ENCODE results near the gene NLRC5.

The NLRC5 gene

DNA sequence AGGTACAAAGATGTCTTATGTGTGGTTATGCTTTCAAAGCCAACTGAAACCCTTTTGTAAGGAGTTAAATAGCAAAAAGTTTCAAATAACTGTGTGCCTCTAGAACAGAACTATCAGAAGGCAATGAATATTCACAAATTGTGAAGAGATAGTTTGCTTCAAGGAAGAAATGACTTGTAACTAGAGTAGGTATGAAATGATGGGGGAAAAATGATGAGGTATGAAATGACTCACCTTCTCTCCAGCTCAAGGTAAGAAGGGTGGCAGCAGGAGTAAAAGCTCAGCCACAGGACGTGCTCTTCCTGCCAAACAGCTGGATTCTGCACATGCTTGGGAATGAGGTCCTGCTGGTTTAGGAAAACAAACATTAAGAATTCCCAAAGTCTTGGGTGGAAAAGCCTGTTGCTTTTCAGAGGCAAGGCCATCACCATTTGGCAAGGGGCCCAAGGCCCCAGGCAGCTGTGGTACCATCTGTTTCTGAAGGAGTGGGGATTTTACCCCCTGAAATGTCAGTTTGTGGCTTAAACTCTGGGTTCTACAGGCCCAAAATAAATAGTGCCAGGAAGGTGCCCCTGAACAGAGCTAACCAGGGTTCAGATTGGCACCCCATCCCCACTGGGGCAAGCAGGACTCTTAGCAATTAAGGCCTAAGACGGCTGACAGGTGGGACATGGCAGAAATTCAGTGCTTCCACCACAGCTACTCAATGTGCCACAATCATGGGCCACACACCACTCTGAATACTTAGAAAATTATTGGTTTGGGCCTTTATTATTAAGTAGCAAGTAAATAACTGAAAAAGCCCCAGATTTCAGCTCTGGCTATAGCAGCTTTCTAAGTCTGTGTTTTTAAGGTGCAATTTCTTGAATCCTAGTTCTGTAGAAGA is 44.2 kb upstream of the NLRC5 start:
- no peak overlapping the region for H3K27ac ChIP-seq
- H3K4me3 ChIP-seq (ENCODE audit: low read depth, low read length), result no peak overlapping the region
- no peak for DNase-seq
- TF ChIP-seq, protein P1, sequence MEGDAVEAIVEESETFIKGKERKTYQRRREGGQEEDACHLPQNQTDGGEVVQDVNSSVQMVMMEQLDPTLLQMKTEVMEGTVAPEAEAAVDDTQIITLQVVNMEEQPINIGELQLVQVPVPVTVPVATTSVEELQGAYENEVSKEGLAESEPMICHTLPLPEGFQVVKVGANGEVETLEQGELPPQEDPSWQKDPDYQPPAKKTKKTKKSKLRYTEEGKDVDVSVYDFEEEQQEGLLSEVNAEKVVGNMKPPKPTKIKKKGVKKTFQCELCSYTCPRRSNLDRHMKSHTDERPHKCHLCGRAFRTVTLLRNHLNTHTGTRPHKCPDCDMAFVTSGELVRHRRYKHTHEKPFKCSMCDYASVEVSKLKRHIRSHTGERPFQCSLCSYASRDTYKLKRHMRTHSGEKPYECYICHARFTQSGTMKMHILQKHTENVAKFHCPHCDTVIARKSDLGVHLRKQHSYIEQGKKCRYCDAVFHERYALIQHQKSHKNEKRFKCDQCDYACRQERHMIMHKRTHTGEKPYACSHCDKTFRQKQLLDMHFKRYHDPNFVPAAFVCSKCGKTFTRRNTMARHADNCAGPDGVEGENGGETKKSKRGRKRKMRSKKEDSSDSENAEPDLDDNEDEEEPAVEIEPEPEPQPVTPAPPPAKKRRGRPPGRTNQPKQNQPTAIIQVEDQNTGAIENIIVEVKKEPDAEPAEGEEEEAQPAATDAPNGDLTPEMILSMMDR (IDR thresholded peaks at IDR 0.05; ENCODE audit: low read depth, low read length), result no peak
- H3K9me3 ChIP-seq (ENCODE audit: severe bottlenecking), result no peaks in the 10 kb centered on the region
- peaks cover 53% of the 10 kb centered on the region for H3K36me3 ChIP-seq
- H3K27me3 ChIP-seq (ENCODE audit: insufficient read depth, low read depth, severe bottlenecking), result no peaks in the 10 kb centered on the region

DNA sequence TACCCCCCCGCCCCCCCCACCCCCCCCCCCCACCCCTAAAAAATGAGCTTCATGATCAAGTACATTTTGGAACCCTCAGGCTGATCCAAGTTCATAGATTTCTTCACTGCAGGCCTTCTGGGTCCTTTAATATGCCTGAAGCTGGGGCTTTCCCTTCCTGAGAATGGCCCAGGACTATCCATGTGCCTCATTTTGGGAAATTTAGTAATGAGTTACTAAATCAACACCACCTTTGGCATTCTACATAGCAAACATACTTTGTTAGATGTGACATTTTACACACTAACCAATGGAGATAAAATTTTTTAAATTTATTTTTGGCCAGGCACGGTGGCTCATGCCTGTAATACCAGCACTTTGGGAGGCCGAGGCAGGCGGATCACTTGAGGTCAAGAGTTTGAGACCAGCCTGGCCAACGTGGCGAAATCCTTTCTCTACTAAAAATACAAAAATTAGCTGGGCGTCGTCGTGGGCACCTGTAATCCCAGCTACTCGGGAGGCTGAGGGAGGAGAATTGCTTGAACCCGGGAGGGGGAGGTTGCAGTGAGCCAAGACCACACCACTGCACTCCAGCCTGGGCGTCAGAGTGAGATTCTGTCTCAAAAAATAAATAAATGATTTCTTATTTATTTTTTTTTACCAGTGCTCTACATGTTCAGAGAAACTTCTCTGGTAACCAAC is 43.4 kb upstream of the NLRC5 start:
- TF ChIP-seq, protein P1 (IDR thresholded peaks at IDR 0.05; ENCODE audit: low read depth, low read length), result no peak
- no peaks in the 10 kb centered on the region for H3K27me3 ChIP-seq (ENCODE audit: insufficient read depth, low read depth, severe bottlenecking)
- H3K36me3 ChIP-seq, result peaks cover 45% of the 10 kb centered on the region
- no peak overlapping the region for H3K4me3 ChIP-seq (ENCODE audit: low read depth, low read length)
- H3K27ac ChIP-seq, result no peak overlapping the region
- H3K9me3 ChIP-seq (ENCODE audit: severe bottlenecking), result no peaks in the 10 kb centered on the region
- DNase-seq, result no peak

DNA sequence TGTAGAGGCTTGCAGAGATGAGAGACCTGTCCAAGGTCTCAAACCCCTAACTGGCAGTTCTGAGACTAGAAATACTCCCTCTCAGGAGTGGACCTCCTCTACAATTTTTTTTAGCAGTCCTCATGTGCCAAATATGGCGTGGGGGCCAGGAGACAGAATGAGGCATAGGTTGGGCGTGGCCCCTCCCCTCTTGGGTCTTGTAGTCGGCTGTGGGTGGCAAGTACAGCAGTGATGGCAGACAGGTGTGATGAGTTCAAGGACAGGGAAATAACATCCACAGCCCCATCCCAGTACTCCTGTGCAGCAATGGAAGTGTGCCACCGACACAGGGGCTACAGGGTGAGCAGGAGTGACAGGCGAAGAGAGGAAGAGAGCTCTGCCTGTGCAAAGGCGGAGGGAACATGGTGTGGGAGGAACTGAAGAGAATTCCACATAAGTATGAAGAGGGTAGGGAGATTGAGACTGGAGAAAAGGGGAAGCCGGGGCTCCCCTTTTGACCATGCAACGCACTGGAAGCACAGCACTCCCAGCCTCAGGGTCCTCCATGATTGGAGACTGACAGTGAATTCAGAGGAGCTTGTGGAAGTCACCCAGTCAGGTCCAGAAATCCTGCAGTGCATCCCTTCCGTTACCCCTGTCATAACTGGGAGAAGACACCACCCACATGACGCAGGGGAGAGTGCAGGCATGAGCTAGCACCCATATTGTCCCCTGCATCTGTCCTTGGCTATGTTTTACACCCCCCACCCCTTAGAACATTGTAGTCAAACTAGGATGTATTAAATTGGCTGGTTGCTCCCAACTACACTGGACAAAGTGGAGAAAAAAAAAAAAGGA is 42.4 kb upstream of the NLRC5 start:
- Histone ChIP-seq H3K9me3 (ENCODE audit: severe bottlenecking) (no peaks in the 10 kb centered on the region), H3K4me3 (ENCODE audit: low read depth, low read length) (no peak overlapping the region), H3K27me3 (ENCODE audit: insufficient read depth, low read depth, severe bottlenecking) (no peaks in the 10 kb centered on the region), H3K27ac (no peak overlapping the region), H3K36me3 (peaks cover 35% of the 10 kb centered on the region)
- TF ChIP-seq, protein P1 (IDR thresholded peaks at IDR 0.05; ENCODE audit: low read depth, low read length), result no peak
- DNase-seq, result no peak

DNA sequence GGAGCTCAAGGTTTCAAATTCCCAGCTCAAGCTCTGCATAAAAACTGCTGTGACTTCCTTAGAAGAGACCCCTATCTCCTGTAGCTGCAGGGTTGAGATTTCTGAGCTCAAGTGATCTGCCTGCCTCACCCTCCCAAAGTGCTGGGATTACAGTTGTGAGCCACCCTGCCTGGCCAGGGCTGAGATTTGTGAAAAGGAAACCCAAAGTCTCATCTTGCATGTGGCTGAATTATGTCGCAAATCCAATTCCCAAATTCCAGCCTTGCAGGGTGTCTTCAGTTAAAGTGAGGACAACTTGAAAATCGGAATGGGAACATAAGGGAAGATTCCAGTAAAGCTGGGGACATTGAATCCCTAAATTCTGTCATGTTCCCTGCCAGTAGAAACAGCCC is 41.8 kb upstream of the NLRC5 start:
- no peak for DNase-seq
- Histone ChIP-seq H3K27me3 (ENCODE audit: insufficient read depth, low read depth, severe bottlenecking) (no peaks in the 10 kb centered on the region), H3K36me3 (peaks cover 29% of the 10 kb centered on the region), H3K9me3 (ENCODE audit: severe bottlenecking) (no peaks in the 10 kb centered on the region), H3K4me3 (ENCODE audit: low read depth, low read length) (no peak overlapping the region), H3K27ac (no peak overlapping the region)
- TF ChIP-seq, protein P1 (IDR thresholded peaks at IDR 0.05; ENCODE audit: low read depth, low read length), result no peak

DNA sequence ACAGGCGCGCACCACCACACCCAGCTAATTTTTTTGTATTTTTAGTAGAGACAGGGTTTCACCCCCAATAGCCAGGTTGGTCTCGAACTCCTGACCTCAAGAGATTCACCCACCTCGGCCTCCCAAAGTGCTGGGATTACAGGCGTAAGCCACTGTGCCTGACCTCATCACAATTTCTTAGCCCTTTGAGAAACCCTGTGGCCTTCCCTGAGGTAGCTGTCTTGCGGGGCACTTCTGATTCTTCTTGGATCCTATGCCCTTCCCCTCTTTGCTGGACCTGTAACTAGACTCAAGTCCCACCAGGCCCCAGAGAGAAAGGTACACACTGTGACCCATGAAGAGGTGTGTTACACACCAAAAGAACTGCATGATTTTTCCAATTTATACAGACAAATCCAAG is 41.1 kb upstream of the NLRC5 start:
- DNase-seq, result no peak
- H3K9me3 ChIP-seq (ENCODE audit: severe bottlenecking), result no peaks in the 10 kb centered on the region
- no peaks in the 10 kb centered on the region for H3K27me3 ChIP-seq (ENCODE audit: insufficient read depth, low read depth, severe bottlenecking)
- H3K4me3 ChIP-seq (ENCODE audit: low read depth, low read length), result no peak overlapping the region
- TF ChIP-seq, protein P1 (IDR thresholded peaks at IDR 0.05; ENCODE audit: low read depth, low read length), result no peak
- H3K36me3 ChIP-seq, result peaks cover 23% of the 10 kb centered on the region
- no peak overlapping the region for H3K27ac ChIP-seq

All from WERI-Rb-1 (cell line).